Renal cortical epithelial cell (primary cell): ENCODE measurements around the gene MEG3. TPM values are rescaled to one million over a fixed set of nuclear protein-coding genes. Genes with fewer than 3 reads are reported as not detected.

ENCODE experiments used
- total RNA-seq: library from RNA; depleted of rRNA; stranded (reverse); fragments of >200 nt; gene quantifications from 2 replicates; pipeline ENCODE4 v1.2.3, GENCODE V29; 2014

The MEG3 gene
- total RNA-seq, 1 donor from 2014 or later, result 14.3 TPM

Other genes starting within 250 kb of the MEG3 start
- gene BEGAIN, start 238.7 kb upstream of the MEG3 start, total RNA-seq, result 0.35 and 1.0 TPM in 2 replicates
- gene DLK1, start 99.2 kb upstream of the MEG3 start, total RNA-seq, result not detected in 2 replicates
- not detected in 2 replicates for gene RTL1, start 77.6 kb downstream of the MEG3 start, total RNA-seq